IMR-90 (cell line): Measurements from ENCODE around the gene TIGD7.

Experiments
- BHLHE40 ChIP-seq: fragments of 150-350 bp; IDR thresholded peaks from 2 replicates; pipeline ENCODE4 v1.6.1; 2016; ENCODE audit warnings: mild to moderate bottlenecking, low read depth, low read length
- CHD1 ChIP-seq: IDR thresholded peaks from 2 replicates; pipeline ENCODE4 v1.6.1; 2012; ENCODE audit warnings: low read depth, low read length, improper control_type of control experiment
- CTCF ChIP-seq: conservative IDR thresholded peaks from 2 replicates; pipeline ENCODE4 v1.5.1; 2012; ENCODE audit warnings: mild to moderate bottlenecking, low read depth, low read length, improper control_type of control experiment
- MAFK ChIP-seq: IDR thresholded peaks from 2 replicates; pipeline ENCODE4 v1.6.1; 2012; ENCODE audit warnings: low read depth, low read length, improper control_type of control experiment
- MAZ ChIP-seq: IDR thresholded peaks from 2 replicates; pipeline ENCODE4 v1.6.1; 2012; ENCODE audit warnings: low read depth, mild to moderate bottlenecking, low read length, improper control_type of control experiment, moderate library complexity, borderline replicate concordance
- MXI1 ChIP-seq: IDR thresholded peaks from 2 replicates; pipeline ENCODE4 v1.6.1; 2012; ENCODE audit warnings: low read depth, mild to moderate bottlenecking, low read length, moderate library complexity, borderline replicate concordance
- POLR2A ChIP-seq: IDR thresholded peaks from 2 replicates; pipeline ENCODE4 v1.6.1; 2012; ENCODE audit warnings: mild to moderate bottlenecking, low read depth, low read length
- RAD21 ChIP-seq: IDR thresholded peaks from 2 replicates; pipeline ENCODE4 v1.6.1; 2012; ENCODE audit warnings: low read length, improper control_type of control experiment
- RCOR1 ChIP-seq: IDR thresholded peaks from 2 replicates; pipeline ENCODE4 v1.6.1; 2012; ENCODE audit warnings: mild to moderate bottlenecking, low read length, improper control_type of control experiment; ENCODE audit not compliant: insufficient replicate concordance
- SMC3 ChIP-seq: fragments of 150-350 bp; IDR thresholded peaks from 2 replicates; pipeline ENCODE4 v1.6.1; 2016; ENCODE audit warnings: low read depth, mild to moderate bottlenecking, antibody characterized with exemption, low read length, moderate library complexity

GRCh38 chr16:3262517-3262916, 42.7 kb downstream of the TIGD7 start:
- TF ChIP-seq CTCF (no peak), MAFK (no peak), SMC3 (no peak), MXI1 (no peak), RAD21 (no peak), POLR2A (no peak), MAZ (no peak), RCOR1 (no peak), BHLHE40 (no peak), CHD1 (no peak)
